Stimulated activated CD8-positive, alpha-beta memory T cell treated with anti-CD3 and anti-CD28 coated beads, Interleukin-4, amount 100 ng/mL, for 4 hours (primary cell): ENCODE measurements around the gene ZBTB33.

Experiments
- DNase-seq, 2 donors: peaks; one replicate each; pipeline ENCODE4 v3.0.0-alpha.2; 2020; ENCODE audit warnings: low read depth in 2 of 2, low spot score in 1 of 2

The ZBTB33 gene

GRCh38 chrX:120304256-120304655 is 53.6 kb downstream of the ZBTB33 start:
- DNase-seq = no peak

DNA sequence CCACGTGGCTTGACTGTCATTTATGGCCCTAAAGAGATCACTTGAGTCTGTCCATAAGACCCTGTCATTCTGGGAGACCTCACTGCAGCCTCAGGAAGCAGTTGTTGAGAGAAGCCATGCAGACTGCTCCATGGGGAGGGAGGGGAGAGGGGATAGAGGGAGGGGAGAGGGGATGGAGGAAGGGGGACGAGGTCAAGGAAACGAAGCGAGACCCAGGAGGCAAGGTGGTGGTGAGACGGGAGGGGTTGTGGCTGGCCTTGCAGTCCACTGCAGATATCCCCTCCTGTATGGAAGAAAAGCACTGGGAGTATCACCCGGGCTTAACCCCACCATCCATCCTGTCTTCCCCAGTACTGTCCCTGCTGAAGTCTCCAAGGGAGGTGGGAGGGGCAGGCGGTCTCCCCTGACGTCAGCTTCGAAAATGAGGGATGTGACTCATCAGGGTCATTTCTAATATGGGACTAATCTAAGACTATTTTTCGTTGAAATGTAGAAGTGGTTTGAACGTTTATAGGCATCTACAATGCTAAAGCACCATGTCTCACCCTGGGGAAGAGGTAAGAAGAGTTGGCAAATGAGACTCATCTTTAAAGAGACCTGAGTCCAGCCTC is 55.0 kb downstream of the ZBTB33 start:
- DNase-seq = no peak

- DNase-seq = no peak
Measured at GRCh38 chrX:120306630-120307029, 56.0 kb downstream of the ZBTB33 start.
